ENCODE data around the gene SCFD1.
A peak's percentile ranks its signal among the peaks of the same experiment; 100 is the strongest.

Gene SCFD1

GRCh38 chr14:30706704-30707103 lies 84.6 kb downstream of the SCFD1 start:
- WGBS, result 100% methylated on average over 1 of the region's 2 CpGs
- H3K14ac ChIP-seq (ENCODE audit: low read length in 2 of 2), result no peak overlapping the region
- H2BK5ac ChIP-seq (ENCODE audit: low read depth, low read length, poor library complexity, severe bottlenecking), result no peak overlapping the region

GRCh38 chr14:30708157-30708556 lies 86.0 kb downstream of the SCFD1 start:
- Histone ChIP-seq H3K9ac (ENCODE audit: low read length) (no peak overlapping the region), H3K4me1 (ENCODE audit: control insufficient read depth, insufficient read depth, low read depth, low read length) (no peaks in the 10 kb centered on the region), H4K91ac (ENCODE audit: low read length) (no peak overlapping the region), H3K79me1 (replicated peaks; ENCODE audit: low read length, poor library complexity, severe bottlenecking) (peaks cover 10% of the 10 kb centered on the region), H3K36me3 (ENCODE audit: control insufficient read depth in 1 of 2, insufficient read depth in 2 of 2, low read depth in 1 of 2, low read length in 2 of 2) (peaks cover 9 to 71% of the 10 kb centered on the region in 2 experiments), H3K27ac (ENCODE audit: low read length, poor library complexity, severe bottlenecking) (no peak overlapping the region), H3K4me3 (ENCODE audit: insufficient read depth in 1 of 2, low read depth in 1 of 2, low read length in 2 of 2) (no peak overlapping the region), H3K27me3 (ENCODE audit: control insufficient read depth in 1 of 2, insufficient read depth in 1 of 2, low read length in 2 of 2) (no peaks in the 10 kb centered on the region), H3K23ac (ENCODE audit: low read length in 2 of 2) (no peak overlapping the region), H2BK12ac (ENCODE audit: low read length in 2 of 2) (no peak overlapping the region), H2AK5ac (ENCODE audit: low read length, severe bottlenecking) (no peak overlapping the region), H2BK5ac (ENCODE audit: low read depth, low read length, poor library complexity, severe bottlenecking) (no peak overlapping the region), H2BK15ac (ENCODE audit: low read depth, poor library complexity, severe bottlenecking) (no peak overlapping the region), H3K18ac (ENCODE audit: low read depth in 1 of 2, low read length in 2 of 2) (no peak overlapping the region), H3K14ac (ENCODE audit: low read length in 2 of 2) (no peak overlapping the region), H2BK120ac (ENCODE audit: low read depth, low read length) (no peak overlapping the region), H4K8ac (ENCODE audit: low read length) (no peak overlapping the region), H3K4me2 (ENCODE audit: low read length, poor library complexity, severe bottlenecking) (no peak overlapping the region), H3K4ac (ENCODE audit: low read depth in 1 of 2, low read length in 2 of 2) (no peak overlapping the region), H3K9me3 (ENCODE audit: control insufficient read depth, low read length) (no peaks in the 10 kb centered on the region), H2AFZ (ENCODE audit: low read depth, low read length) (no peak overlapping the region)
- WGBS, result 88% methylated on average over 2 of the region's 2 CpGs
- no peak for DNase-seq

More at GRCh38 chr14:30706704-30707103, 84.6 kb downstream of the SCFD1 start:
- Histone ChIP-seq H3K27ac (ENCODE audit: low read length, poor library complexity, severe bottlenecking) (no peak overlapping the region), H3K23ac (ENCODE audit: low read length in 2 of 2) (no peak overlapping the region), H3K4ac (ENCODE audit: low read depth in 1 of 2, low read length in 2 of 2) (no peak overlapping the region), H2BK120ac (ENCODE audit: low read depth, low read length) (no peak overlapping the region), H2BK12ac (ENCODE audit: low read length in 2 of 2) (no peak overlapping the region), H3K79me1 (replicated peaks; ENCODE audit: low read length, poor library complexity, severe bottlenecking) (peaks cover 7% of the 10 kb centered on the region), H2AK5ac (ENCODE audit: low read length, severe bottlenecking) (no peak overlapping the region), H3K4me1 (ENCODE audit: control insufficient read depth, insufficient read depth, low read depth, low read length) (no peaks in the 10 kb centered on the region), H3K36me3 (ENCODE audit: control insufficient read depth in 1 of 2, insufficient read depth in 2 of 2, low read depth in 1 of 2, low read length in 2 of 2) (peaks cover 9 to 80% of the 10 kb centered on the region in 2 experiments), H2AFZ (ENCODE audit: low read depth, low read length) (no peak overlapping the region), H3K4me2 (ENCODE audit: low read length, poor library complexity, severe bottlenecking) (no peak overlapping the region), H3K9me3 (ENCODE audit: control insufficient read depth, low read length) (no peaks in the 10 kb centered on the region), H3K9ac (ENCODE audit: low read length) (no peak overlapping the region), H3K4me3 (ENCODE audit: insufficient read depth in 1 of 2, low read depth in 1 of 2, low read length in 2 of 2) (no peak overlapping the region), H3K27me3 (ENCODE audit: control insufficient read depth in 1 of 2, insufficient read depth in 1 of 2, low read length in 2 of 2) (no peaks in the 10 kb centered on the region), H3K18ac (ENCODE audit: low read depth in 1 of 2, low read length in 2 of 2) (no peak overlapping the region), H4K91ac (ENCODE audit: low read length) (no peak overlapping the region), H2BK15ac (ENCODE audit: low read depth, poor library complexity, severe bottlenecking) (no peak overlapping the region), H4K8ac (ENCODE audit: low read length) (no peak overlapping the region)
- DNase-seq, result no peak

DNA sequence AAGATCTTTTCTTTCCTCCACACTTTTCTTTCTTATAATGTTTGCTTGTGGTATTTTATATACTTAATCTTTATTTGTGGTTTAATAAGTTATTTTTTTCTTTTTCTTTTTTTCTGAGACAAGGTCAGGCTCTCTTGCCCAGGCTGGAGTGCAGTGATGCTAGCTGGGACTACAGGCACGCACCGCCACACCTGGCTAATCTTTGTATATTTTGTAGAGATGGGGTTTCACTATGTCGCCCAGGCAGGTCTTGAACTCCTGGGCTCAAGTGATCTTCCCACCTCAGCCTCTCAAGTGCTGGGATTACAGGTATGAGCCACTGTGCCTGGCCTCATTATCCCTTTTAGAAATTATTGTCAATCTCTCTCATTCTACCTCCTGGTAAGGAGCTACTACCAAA lies 87.1 kb downstream of the SCFD1 start:
- Histone ChIP-seq H3K27ac (ENCODE audit: low read length, poor library complexity, severe bottlenecking) (no peak overlapping the region), H2BK5ac (ENCODE audit: low read depth, low read length, poor library complexity, severe bottlenecking) (no peak overlapping the region), H3K79me1 (replicated peaks; ENCODE audit: low read length, poor library complexity, severe bottlenecking) (peaks cover 10% of the 10 kb centered on the region), H3K36me3 (ENCODE audit: control insufficient read depth in 1 of 2, insufficient read depth in 2 of 2, low read depth in 1 of 2, low read length in 2 of 2) (peaks cover 9 to 66% of the 10 kb centered on the region in 2 experiments), H2BK15ac (ENCODE audit: low read depth, poor library complexity, severe bottlenecking) (no peak overlapping the region), H3K23ac (ENCODE audit: low read length in 2 of 2) (no peak overlapping the region), H3K9ac (ENCODE audit: low read length) (no peak overlapping the region), H4K8ac (ENCODE audit: low read length) (no peak overlapping the region), H2BK12ac (ENCODE audit: low read length in 2 of 2) (no peak overlapping the region), H3K4me2 (ENCODE audit: low read length, poor library complexity, severe bottlenecking) (no peak overlapping the region), H3K18ac (ENCODE audit: low read depth in 1 of 2, low read length in 2 of 2) (no peak overlapping the region), H3K27me3 (ENCODE audit: control insufficient read depth in 1 of 2, insufficient read depth in 1 of 2, low read length in 2 of 2) (no peaks in the 10 kb centered on the region), H3K4me1 (ENCODE audit: control insufficient read depth, insufficient read depth, low read depth, low read length) (no peaks in the 10 kb centered on the region), H3K4me3 (ENCODE audit: insufficient read depth in 1 of 2, low read depth in 1 of 2, low read length in 2 of 2) (no peak overlapping the region), H2BK120ac (ENCODE audit: low read depth, low read length) (no peak overlapping the region), H2AK5ac (ENCODE audit: low read length, severe bottlenecking) (no peak overlapping the region), H3K9me3 (ENCODE audit: control insufficient read depth, low read length) (no peaks in the 10 kb centered on the region), H3K14ac (ENCODE audit: low read length in 2 of 2) (no peak overlapping the region), H3K4ac (ENCODE audit: low read depth in 1 of 2, low read length in 2 of 2) (no peak overlapping the region), H2AFZ (ENCODE audit: low read depth, low read length) (no peak overlapping the region), H4K91ac (ENCODE audit: low read length) (no peak overlapping the region)
- no peak for DNase-seq
- WGBS, result 98% methylated on average over 3 of the region's 3 CpGs

DNA sequence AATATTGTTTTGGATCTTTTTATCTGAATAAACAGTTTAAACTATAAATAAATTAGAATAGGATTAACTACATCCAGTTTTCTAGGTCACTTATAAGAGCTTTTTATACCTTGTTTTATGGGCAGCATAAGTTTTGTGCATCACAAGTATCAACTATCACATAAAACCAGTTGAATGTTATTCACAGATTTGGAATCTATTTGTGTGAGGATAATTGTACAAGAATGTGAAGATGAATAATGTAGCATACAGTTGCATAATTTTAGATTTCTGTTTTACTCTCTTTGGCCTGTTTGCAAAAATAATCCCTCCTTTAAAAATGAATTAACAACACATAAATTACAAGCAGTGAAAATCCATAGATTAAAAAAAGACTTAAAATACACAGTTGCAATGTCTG lies 88.8 kb downstream of the SCFD1 start:
- Histone ChIP-seq H3K27me3 (ENCODE audit: control insufficient read depth in 1 of 2, insufficient read depth in 1 of 2, low read length in 2 of 2) (no peaks in the 10 kb centered on the region), H3K79me1 (replicated peaks; ENCODE audit: low read length, poor library complexity, severe bottlenecking) (peaks cover 10% of the 10 kb centered on the region), H2AK5ac (ENCODE audit: low read length, severe bottlenecking) (no peak overlapping the region), H4K8ac (ENCODE audit: low read length) (no peak overlapping the region), H3K4me3 (ENCODE audit: insufficient read depth in 1 of 2, low read depth in 1 of 2, low read length in 2 of 2) (no peak overlapping the region), H2BK12ac (ENCODE audit: low read length in 2 of 2) (no peak overlapping the region), H3K9me3 (ENCODE audit: control insufficient read depth, low read length) (no peaks in the 10 kb centered on the region), H3K23ac (ENCODE audit: low read length in 2 of 2) (no peak overlapping the region), H3K36me3 (ENCODE audit: control insufficient read depth in 1 of 2, insufficient read depth in 2 of 2, low read depth in 1 of 2, low read length in 2 of 2) (peaks cover 9 to 62% of the 10 kb centered on the region in 2 experiments), H2BK120ac (ENCODE audit: low read depth, low read length) (no peak overlapping the region), H3K14ac (ENCODE audit: low read length in 2 of 2) (no peak overlapping the region), H4K91ac (ENCODE audit: low read length) (no peak overlapping the region), H2AFZ (ENCODE audit: low read depth, low read length) (no peak overlapping the region), H3K18ac (ENCODE audit: low read depth in 1 of 2, low read length in 2 of 2) (no peak overlapping the region), H3K4ac (ENCODE audit: low read depth in 1 of 2, low read length in 2 of 2) (no peak overlapping the region), H3K9ac (ENCODE audit: low read length) (peak overlapping the region; percentile 23), H2BK15ac (ENCODE audit: low read depth, poor library complexity, severe bottlenecking) (no peak overlapping the region), H3K4me1 (ENCODE audit: control insufficient read depth, insufficient read depth, low read depth, low read length) (no peaks in the 10 kb centered on the region), H3K27ac (ENCODE audit: low read length, poor library complexity, severe bottlenecking) (no peak overlapping the region), H3K4me2 (ENCODE audit: low read length, poor library complexity, severe bottlenecking) (no peak overlapping the region), H2BK5ac (ENCODE audit: low read depth, low read length, poor library complexity, severe bottlenecking) (no peak overlapping the region)
- no peak for DNase-seq
